Measurements from ENCODE around the gene OR56A5.

Gene OR56A5

DNA sequence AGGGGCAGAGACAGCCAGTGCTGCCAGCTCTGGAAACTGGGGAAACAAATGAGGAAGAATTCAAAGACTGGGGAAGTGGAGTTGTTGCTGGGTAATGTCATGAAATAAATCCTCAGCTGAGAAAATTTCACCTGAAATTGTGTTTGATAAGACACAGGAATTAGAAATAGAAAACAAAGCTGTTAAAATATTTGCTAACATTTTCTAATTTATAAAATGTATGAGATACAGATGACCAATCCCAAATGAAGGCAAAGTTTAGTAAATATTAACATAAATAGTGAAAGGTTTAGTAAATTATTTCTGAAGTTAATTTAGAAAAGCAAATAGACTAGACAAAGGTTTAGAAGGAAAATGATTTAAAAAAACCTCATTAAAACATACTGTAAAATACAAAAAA lies at the start of gene OR56A5:
OR56A5 (minus strand) TSS at position 101 of the 400 bp plus-strand sequence; CDS start at position 101, 0 bp downstream.
- H3K4me3 ChIP-seq (ENCODE audit: low read depth, low read length) = no peak within 1 kb of the TSS
- TF ChIP-seq CTCF (IDR thresholded peaks at IDR 0.05; ENCODE audit: borderline replicate concordance, insufficient read depth, low read depth, low read length) = no peak

GRCh38 chr11:6013042-6013441 lies 44.7 kb upstream of the OR56A5 start:
- TF ChIP-seq CTCF (IDR thresholded peaks at IDR 0.05; ENCODE audit: borderline replicate concordance, insufficient read depth, low read depth, low read length) = no peak
- no peak overlapping the region for H3K4me3 ChIP-seq (ENCODE audit: low read depth, low read length)

DNA sequence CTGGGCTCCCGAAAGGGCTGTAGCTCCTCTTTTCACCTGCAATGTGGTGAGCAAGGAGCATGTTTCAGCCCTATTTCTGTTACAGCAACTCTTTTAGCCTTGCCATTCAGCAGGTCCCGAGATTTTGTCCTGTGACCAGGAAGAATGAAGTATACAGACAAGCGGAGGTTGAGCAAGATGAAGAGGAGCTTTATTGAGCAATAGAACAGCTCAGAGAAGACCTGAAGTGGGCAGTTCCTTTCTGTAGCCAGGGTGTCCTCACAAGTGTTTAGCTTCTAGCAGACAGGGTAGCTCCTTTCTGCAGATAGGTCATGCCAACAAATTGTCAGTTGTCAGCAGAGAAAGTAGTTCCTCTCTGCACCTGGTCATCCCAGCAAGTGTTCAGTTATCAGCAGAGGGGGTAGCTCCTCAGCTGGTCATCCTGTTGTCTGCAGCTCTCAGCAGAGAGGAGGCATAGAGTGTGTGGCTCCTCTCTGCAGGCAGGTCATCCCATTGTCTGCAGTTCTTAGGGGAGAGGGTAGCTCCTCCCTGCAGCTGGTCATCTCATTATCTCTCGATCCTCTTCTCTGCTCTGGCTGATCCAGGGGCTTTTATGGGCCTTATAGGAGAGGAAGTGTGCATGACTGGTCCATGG lies 43.9 kb upstream of the OR56A5 start:
- H3K4me3 ChIP-seq (ENCODE audit: low read depth, low read length) = no peak overlapping the region
- no peak for TF ChIP-seq CTCF (IDR thresholded peaks at IDR 0.05; ENCODE audit: borderline replicate concordance, insufficient read depth, low read depth, low read length)

GRCh38 chr11:6006846-6007245 lies 38.6 kb upstream of the OR56A5 start, which contains the start of gene OR56A4:
Gene OR56A4, minus strand, starts transcription at chr11:6006946. Its CDS starts 3,954 bp downstream, at chr11:6002992.
- no peak within 1 kb of the TSS for H3K4me3 ChIP-seq (ENCODE audit: low read depth, low read length)
- TF ChIP-seq CTCF (IDR thresholded peaks at IDR 0.05; ENCODE audit: borderline replicate concordance, insufficient read depth, low read depth, low read length) = no peak

DNA sequence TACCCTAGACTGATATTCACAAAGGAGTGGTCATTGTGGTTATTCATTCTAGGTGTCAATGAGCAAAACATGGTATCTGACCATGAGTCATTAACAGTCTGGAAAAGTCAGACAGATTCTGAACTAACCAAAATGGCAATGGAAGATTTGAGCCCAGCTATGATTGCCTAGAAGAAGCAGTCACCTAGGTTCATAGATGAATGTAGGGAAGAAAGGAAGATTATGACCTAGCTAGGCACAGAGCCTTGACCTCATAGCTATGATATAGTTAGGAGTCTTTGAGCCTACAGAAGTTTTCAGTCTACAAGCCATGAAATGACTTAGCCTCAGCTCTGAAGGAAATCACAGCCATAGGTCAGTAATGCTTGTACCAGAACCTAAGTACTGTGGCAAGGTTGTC lies 38.1 kb upstream of the OR56A5 start:
- TF ChIP-seq CTCF (IDR thresholded peaks at IDR 0.05; ENCODE audit: borderline replicate concordance, insufficient read depth, low read depth, low read length) = no peak
- no peak overlapping the region for H3K4me3 ChIP-seq (ENCODE audit: low read depth, low read length)

- TF ChIP-seq CTCF (IDR thresholded peaks at IDR 0.05; ENCODE audit: borderline replicate concordance, insufficient read depth, low read depth, low read length) = no peak
- H3K4me3 ChIP-seq (ENCODE audit: low read depth, low read length) = no peak overlapping the region
These were observed 34.0 kb upstream of the OR56A5 start for GRCh38 chr11:6002202-6002699.

DNA sequence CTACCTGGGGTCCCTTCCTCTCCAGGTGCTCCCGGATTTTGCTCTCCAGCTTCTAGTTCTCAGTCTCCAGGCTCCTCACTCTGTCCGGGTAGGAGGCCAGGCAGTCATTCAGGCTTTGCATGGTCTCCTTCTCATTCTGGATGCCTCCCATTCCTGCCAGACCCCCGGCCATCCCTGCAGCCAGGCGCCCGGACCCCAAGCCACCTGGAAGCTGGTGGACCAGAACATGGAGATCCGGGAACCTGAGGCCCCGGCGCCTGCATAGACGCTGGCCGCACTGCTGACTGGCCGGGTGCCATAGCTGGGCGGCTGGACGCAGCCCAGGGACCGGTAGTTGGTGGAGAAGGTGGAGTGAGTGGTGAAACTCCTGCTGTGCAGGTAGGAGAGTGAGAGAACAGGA lies 26.5 kb upstream of the OR56A5 start:
- no peak for TF ChIP-seq CTCF (IDR thresholded peaks at IDR 0.05; ENCODE audit: borderline replicate concordance, insufficient read depth, low read depth, low read length)
- H3K4me3 ChIP-seq (ENCODE audit: low read depth, low read length) = no peak overlapping the region

Measured in GM12875 (cell line).